Thoracic aorta (tissue), 2 donors: ENCODE results near the gene BACH2. TPM values are rescaled to one million over a fixed set of nuclear protein-coding genes. Genes with fewer than 3 reads are reported as not detected.
A peak's percentile ranks its signal among the peaks of the same experiment; 100 is the strongest.
"Not testable (repeated sequence)": the region's sequence is repeated elsewhere in the genome, so short reads cannot be mapped to it uniquely, and the experiment has no call there.

Source experiments
- ATAC-seq: fragments of 150-250 bp; one replicate; pipeline ENCODE4 v1.8.0; 2017; ENCODE audit warnings: low read depth; ENCODE audit not compliant: insufficient number of reproducible peaks, low FRiP score
- DNase-seq: peaks from one replicate; pipeline ENCODE4 v3.0.0-alpha.2; 2020; ENCODE audit warnings: low spot score
- H3K27ac ChIP-seq, 2 donors: fragments of 200-600 bp; sonication (generic); 1 replicate in 1 of 2; 2 replicates in 1 of 2; pipeline ENCODE4 v1.5.1; 2016; ENCODE audit warnings: mild to moderate bottlenecking in 2 of 2, moderate library complexity in 2 of 2
- H3K27me3 ChIP-seq: fragments of 200-600 bp; sonication (generic); replicated peaks from 2 replicates; pipeline ENCODE4 v1.6.0; 2016; ENCODE audit warnings: mild to moderate bottlenecking; ENCODE audit not compliant: insufficient read depth
- H3K36me3 ChIP-seq: fragments of 200-600 bp; sonication (generic); one replicate; pipeline ENCODE4 v1.5.1; 2016
- H3K4me1 ChIP-seq, 2 donors: fragments of 200-600 bp; sonication (generic); 1 replicate in 1 of 2; 2 replicates in 1 of 2; pipeline versions ENCODE4 v1.5.1 to v1.6.0; 2016; ENCODE audit warnings: low read depth in 2 of 2, mild to moderate bottlenecking in 1 of 2; ENCODE audit not compliant: control insufficient read depth in 1 of 2
- H3K4me3 ChIP-seq: fragments of 200-600 bp; sonication (generic); 2 replicates; pipeline ENCODE4 v1.5.1; 2016; ENCODE audit warnings: mild to moderate bottlenecking
- H3K9me3 ChIP-seq: fragments of 200-600 bp; sonication (generic); 2 replicates; pipeline ENCODE4 v1.5.1; 2016
- CTCF ChIP-seq: fragments of 200-600 bp; sonication (generic); IDR thresholded peaks from one replicate; pipeline ENCODE4 v1.5.1; 2019; ENCODE audit warnings: antibody characterized with exemption
- total RNA-seq, 2 donors: library from RNA; depleted of rRNA; stranded (reverse); fragments of >200 nt; gene quantifications; one replicate each; pipeline versions ENCODE4 v1.1.0 to v1.2.3, GENCODE V29; 2016

Gene BACH2
- total RNA-seq, 2 donors from 2014 or later: 6.1 to 17.8 TPM

- no peak for TF ChIP-seq CTCF
- no peak within 1 kb of the TSS for H3K27ac ChIP-seq
Measured at GRCh38 chr6:89894169-89894568, 402.5 kb downstream of the BACH2 start, which contains the start of gene GJA10. TSS of gene GJA10 (plus strand) at chr6:89894469. CDS start at chr6:89894469, 0 bp downstream.

DNA sequence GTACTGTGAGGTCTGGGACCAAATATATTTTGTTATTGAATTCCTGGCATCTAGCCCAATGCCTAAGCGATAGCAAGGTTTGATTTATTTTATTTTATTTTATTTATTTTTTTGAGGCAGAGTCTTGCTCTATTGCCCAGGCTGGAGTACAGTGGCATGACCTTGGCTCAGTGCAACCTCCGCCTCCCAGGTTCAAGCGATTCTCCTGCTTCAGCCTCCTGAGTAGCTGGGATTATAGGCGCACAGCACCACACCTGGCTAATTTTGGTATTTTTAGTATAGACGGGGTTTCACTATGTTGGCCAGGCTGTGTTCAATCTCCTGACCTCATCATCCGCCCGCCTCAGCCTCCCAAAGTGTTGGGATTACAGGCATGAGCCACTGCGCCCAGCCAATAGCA lies 404.1 kb downstream of the BACH2 start:
- H3K36me3 ChIP-seq, H3K4me1 ChIP-seq, H3K4me3 ChIP-seq, H3K9me3 ChIP-seq, DNase-seq, H3K27me3 ChIP-seq, H3K27ac ChIP-seq, ATAC-seq: not testable (repeated sequence)

More at GRCh38 chr6:89894169-89894568, 402.5 kb downstream of the BACH2 start, which contains the start of gene GJA10:
- no peaks in the 10 kb centered on the region for H3K27me3 ChIP-seq
- ATAC-seq (no peak), DNase-seq (no peak)
- no peaks in the 10 kb centered on the region for H3K36me3 ChIP-seq
- H3K9me3 ChIP-seq: no peaks in the 10 kb centered on the region
- H3K4me1 ChIP-seq: no peaks in the 10 kb centered on the region
- H3K4me3 ChIP-seq: no peak within 1 kb of the TSS

- not testable (repeated sequence) for H3K9me3 ChIP-seq, H3K36me3 ChIP-seq, H3K4me1 ChIP-seq, H3K4me3 ChIP-seq, ATAC-seq, H3K27ac ChIP-seq, H3K27me3 ChIP-seq, DNase-seq
Measured at GRCh38 chr6:89890845-89891528, 405.7 kb downstream of the BACH2 start.

DNA sequence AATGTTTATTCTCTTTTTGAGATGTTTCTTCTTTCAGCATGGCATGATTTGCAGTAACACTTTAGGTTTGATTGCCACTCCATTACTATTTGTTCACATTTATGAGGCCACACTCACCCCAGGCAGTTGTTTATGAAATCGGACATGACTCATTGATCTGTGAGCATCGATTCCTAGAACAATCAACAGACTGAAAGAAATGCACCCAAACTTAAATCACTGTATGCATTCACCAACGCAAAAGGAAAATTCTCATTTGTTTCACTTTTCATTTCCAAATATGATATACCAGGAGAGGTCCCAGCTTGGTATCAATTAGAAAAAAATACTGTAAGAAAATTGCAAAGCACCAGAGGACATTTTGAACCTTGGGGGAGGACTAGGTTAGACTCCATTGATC lies 407.8 kb downstream of the BACH2 start:
- Histone ChIP-seq H3K4me3 (no peak overlapping the region), H3K36me3 (no peaks in the 10 kb centered on the region), H3K4me1 (no peaks in the 10 kb centered on the region), H3K27ac (no peak overlapping the region), H3K9me3 (no peaks in the 10 kb centered on the region), H3K27me3 (no peaks in the 10 kb centered on the region)
- no peak for TF ChIP-seq CTCF
- no peak for DNase-seq
- no peak for ATAC-seq

DNA sequence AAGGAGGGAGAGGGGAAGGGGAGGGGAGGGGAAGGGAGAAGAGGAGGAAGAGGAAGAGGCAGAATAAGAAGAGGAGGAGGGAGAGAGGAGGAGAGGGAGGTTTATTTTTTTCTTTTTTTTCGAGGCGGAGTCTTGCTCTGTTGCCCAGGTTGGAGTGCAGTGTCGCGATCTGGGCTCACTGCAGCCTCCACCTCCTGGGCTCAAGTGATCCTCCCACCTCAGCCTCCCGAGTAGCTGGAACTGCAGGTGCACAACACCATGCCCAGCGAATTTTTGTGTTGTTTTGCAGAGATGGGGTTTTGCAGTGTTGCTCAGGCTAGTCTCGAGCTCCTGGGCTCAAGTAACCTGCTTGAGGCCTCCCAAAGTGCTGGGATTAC lies 408.5 kb downstream of the BACH2 start:
- H3K36me3 ChIP-seq: no peaks in the 10 kb centered on the region
- H3K27me3 ChIP-seq: no peaks in the 10 kb centered on the region
- no peaks in the 10 kb centered on the region for H3K4me1 ChIP-seq
- no peak for ATAC-seq
- H3K27ac ChIP-seq: no peak overlapping the region
- no peaks in the 10 kb centered on the region for H3K9me3 ChIP-seq
- TF ChIP-seq CTCF: no peak
- no peak overlapping the region for H3K4me3 ChIP-seq
- no peak for DNase-seq

DNA sequence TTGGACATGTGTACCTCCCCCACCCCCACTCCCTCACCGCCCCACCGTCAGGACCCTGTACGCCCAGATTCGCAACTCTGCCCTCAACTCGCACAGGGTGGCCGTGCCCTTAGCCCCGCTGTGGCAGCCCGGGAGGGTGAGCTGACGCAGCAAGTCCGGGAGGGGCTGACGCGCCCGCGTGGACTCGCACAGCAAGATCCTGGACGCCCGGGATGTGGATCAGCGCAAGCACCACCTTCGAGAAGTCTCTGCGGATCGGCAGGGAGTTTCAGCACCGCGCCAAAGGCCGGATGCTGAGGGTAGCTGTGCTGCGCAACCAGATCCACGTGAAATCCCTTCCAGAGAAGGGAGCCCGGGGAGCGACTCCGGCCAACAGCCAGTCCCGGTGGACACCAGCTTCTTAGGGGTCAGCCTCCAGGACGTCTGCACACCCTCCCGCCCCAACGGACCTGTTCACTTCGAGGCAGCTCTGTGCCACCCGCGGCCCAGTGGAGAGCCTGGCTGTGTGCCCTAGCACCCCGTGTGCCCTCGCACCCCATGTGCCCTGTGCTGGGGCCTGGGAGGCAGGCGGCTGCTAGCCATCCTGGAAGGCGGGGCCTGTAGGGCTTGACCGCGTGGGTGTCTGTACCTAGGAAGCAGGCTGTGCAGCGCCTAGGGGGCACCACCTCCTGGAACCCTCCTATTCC lies 409.0 kb downstream of the BACH2 start:
- Histone ChIP-seq H3K27me3 (no peaks in the 10 kb centered on the region), H3K4me1 (no peaks in the 10 kb centered on the region), H3K4me3 (peak overlapping the region; percentile 38), H3K36me3 (no peaks in the 10 kb centered on the region), H3K9me3 (no peaks in the 10 kb centered on the region), H3K27ac (no peak overlapping the region)
- no peak for DNase-seq
- no peak for TF ChIP-seq CTCF
- ATAC-seq: no peak
